ENCODE results near the gene DDO. TPM values are rescaled to one million over a fixed set of nuclear protein-coding genes. Genes with fewer than 3 reads are reported as not detected.
A peak's percentile ranks its signal among the peaks of the same experiment; 100 is the strongest.

The DDO gene
- total and polyA plus RNA-seq, 9 donors, result 0.45 to 2.5 (median 0.88) TPM; not detected in 3

DNA sequence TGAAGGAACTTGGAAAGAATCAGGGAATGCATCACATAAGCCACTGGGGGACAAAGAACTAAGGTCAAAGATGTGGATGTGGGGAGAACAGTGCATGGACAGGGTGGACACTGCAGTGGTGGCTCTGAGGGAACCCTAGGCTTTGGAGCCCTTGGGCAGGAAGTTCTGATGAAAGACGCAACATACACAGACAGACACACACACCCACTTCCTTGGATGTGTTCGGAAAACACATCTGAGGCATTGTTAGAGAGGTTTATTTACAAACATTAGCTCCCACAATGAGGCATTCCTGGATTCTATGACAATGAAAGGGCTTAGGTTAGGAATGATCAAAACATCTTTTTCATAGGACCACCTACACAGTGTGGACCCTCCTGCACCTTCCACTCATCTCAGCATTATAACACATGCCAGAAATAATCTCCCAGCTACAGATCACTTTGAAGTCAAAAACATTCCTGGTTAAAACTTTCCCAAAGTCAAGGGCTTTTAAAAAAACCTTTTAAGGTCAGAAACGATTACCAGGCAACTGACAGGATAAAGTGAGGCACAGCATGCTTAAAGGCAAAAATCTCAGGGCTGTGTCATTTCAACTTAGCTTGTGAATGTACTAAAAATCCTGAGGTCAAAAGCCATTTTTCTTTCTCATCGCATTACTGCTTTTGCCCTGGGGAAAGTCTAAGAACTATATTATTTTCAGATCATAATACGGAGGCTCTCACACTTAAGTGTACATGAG, 50.8 kb downstream of the DDO start:
- Histone ChIP-seq H3K27ac (no peak overlapping the region), H3K4me1 (ENCODE audit: insufficient read depth) (no peaks in the 10 kb centered on the region), H3K27me3 (no peaks in the 10 kb centered on the region), H3K4me3 (no peak overlapping the region), H3K9me3 (no peaks in the 10 kb centered on the region), H3K36me3 (no peaks in the 10 kb centered on the region)
- intact Hi-C loops (cut with DNase I), result no loop called here
- no peak for TF ChIP-seq EP300 (IDR thresholded peaks at IDR 0.05)
- WGBS, 3 donors, result 48 to 58% (median 54%) methylated on average over 5 of the region's 5 CpGs
- no peak for DNase-seq

DNA sequence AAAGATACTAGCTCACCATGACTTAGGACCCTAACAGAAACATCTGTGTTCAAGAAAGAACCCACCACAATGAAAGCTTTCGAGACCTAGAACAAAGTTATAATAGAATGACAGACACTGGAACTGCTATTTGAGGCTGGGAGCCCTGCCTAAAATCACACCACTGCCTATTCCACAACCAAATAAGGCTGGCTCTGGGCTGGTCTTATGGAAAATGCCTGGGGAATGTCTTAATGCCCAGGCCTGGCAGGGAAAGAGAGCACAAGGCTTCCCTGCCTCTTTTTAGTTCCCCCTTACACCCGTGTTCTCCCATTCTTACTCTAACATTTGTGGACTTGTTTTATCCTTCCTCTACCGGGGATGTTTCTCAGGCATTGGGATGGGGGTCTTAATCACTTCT, 51.6 kb downstream of the DDO start:
- no peak for DNase-seq
- H3K4me3 ChIP-seq, result no peak overlapping the region
- H3K4me1 ChIP-seq (ENCODE audit: insufficient read depth), result no peaks in the 10 kb centered on the region
- TF ChIP-seq, protein P1, sequence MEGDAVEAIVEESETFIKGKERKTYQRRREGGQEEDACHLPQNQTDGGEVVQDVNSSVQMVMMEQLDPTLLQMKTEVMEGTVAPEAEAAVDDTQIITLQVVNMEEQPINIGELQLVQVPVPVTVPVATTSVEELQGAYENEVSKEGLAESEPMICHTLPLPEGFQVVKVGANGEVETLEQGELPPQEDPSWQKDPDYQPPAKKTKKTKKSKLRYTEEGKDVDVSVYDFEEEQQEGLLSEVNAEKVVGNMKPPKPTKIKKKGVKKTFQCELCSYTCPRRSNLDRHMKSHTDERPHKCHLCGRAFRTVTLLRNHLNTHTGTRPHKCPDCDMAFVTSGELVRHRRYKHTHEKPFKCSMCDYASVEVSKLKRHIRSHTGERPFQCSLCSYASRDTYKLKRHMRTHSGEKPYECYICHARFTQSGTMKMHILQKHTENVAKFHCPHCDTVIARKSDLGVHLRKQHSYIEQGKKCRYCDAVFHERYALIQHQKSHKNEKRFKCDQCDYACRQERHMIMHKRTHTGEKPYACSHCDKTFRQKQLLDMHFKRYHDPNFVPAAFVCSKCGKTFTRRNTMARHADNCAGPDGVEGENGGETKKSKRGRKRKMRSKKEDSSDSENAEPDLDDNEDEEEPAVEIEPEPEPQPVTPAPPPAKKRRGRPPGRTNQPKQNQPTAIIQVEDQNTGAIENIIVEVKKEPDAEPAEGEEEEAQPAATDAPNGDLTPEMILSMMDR (IDR thresholded peaks at IDR 0.05), result no peak
- no peak for TF ChIP-seq POLR2A (IDR thresholded peaks at IDR 0.05)
- TF ChIP-seq EP300 (IDR thresholded peaks at IDR 0.05), result no peak
- no peak overlapping the region for H3K27ac ChIP-seq
- H3K36me3 ChIP-seq, result no peaks in the 10 kb centered on the region
- 53 to 90% (median 80%) methylated on average over 3 of the region's 3 CpGs for WGBS, 3 donors
- H3K27me3 ChIP-seq, result no peaks in the 10 kb centered on the region
- H3K9me3 ChIP-seq, result no peaks in the 10 kb centered on the region
- intact Hi-C loops (cut with DNase I), result no loop called here

DNA sequence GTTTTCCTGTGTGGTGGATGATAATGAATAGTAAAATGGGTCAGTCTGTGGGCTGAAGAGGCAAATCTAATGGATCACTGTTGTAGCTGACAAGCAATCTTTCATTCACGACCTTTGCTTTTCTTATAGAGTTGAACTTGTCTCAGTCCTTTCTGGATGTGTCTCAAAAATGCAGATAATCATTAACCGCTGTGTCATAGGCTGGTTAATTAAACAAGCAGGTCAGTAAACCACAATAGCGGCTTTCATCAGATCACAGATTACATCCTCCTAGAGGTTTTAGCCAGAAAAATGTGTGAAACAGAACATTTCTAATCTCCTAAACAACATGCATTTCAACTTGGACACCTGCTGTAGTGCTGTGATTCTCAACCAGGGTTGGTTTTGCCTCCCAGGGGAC, 54.7 kb downstream of the DDO start:
- Histone ChIP-seq H3K4me3 (no peak overlapping the region), H3K4me1 (ENCODE audit: insufficient read depth) (peaks cover 1% of the 10 kb centered on the region), H3K9me3 (no peaks in the 10 kb centered on the region), H3K36me3 (no peaks in the 10 kb centered on the region), H3K27me3 (no peaks in the 10 kb centered on the region), H3K27ac (no peak overlapping the region)
- TF ChIP-seq EP300 (IDR thresholded peaks at IDR 0.05), result no peak
- TF ChIP-seq POLR2A (IDR thresholded peaks at IDR 0.05), result no peak
- TF ChIP-seq, protein P1 (IDR thresholded peaks at IDR 0.05), result no peak
- DNase-seq, result no peak
- 85 to 91% (median 89%) methylated on average over 3 of the region's 3 CpGs for WGBS, 3 donors
- intact Hi-C loops (cut with DNase I), result no loop called here

DNA sequence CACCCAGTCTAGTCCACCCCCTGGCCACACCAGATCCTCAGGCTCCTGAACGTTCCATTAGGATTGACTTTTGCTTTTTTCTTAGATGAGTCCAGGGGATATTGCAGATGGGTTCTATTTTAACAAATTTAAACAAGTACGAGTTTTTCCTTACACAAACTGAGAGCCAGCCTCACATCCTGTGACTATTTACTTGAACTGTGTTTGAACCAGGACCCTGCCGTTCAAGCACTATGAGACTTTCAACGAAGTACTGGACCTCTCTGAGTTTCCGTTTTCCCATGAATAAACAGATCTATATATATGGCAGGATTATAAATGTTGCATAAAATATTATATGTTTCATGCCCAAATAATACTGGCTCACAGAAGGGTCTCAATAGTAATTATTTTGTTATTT, 55.8 kb downstream of the DDO start:
- Histone ChIP-seq H3K36me3 (no peaks in the 10 kb centered on the region), H3K27me3 (no peaks in the 10 kb centered on the region), H3K4me3 (no peak overlapping the region), H3K27ac (no peak overlapping the region), H3K9me3 (no peaks in the 10 kb centered on the region), H3K4me1 (ENCODE audit: insufficient read depth) (peaks cover 3% of the 10 kb centered on the region)
- WGBS, 3 donors, result 74 to 80% (median 79%) methylated on average over 5 of the region's 5 CpGs
- intact Hi-C loops (cut with DNase I), result loop anchor here in 1 of 4 donors (5.0 kb wide), 1 partner anchor 37 kb away; no protein-coding TSS in a partner anchor
- no peak for DNase-seq
- TF ChIP-seq POLR2A (IDR thresholded peaks at IDR 0.05) (no peak), EP300 (IDR thresholded peaks at IDR 0.05) (no peak)
- TF ChIP-seq, protein P1 (IDR thresholded peaks at IDR 0.05), result no peak

DNA sequence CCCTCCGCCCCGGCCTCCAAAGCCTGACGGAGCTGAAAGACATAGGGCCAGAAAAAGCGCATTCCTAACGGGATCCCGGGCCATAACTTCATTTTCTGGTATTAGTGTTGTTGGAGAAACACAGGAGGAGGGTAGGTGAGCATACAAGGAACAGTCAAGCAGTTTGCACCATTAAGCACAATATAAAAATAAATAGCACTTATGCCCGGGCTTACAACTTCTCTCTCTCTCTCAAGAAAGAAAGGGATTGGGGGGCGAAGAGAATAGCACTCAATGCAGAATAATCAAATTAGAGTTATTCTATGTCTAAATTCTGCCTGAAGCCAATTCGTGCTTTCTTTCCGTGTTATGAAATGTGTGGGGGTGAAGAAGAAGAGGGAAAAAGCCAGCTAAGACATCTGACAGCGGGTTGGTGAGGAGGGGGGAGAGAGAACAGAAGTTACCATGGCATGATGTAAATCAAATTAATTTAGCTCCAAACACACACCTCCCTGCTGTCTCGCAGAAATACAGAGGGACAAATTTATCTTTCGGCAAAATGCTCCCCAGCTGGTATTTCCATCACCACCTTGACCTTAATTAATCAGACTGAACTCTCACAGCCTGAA, 56.7 kb downstream of the DDO start:
- H3K27ac ChIP-seq, result peak overlapping the region; percentile 69 to 93
- no peaks in the 10 kb centered on the region for H3K36me3 ChIP-seq
- TF ChIP-seq POLR2A (IDR thresholded peaks at IDR 0.05), result no peak
- no peak for TF ChIP-seq EP300 (IDR thresholded peaks at IDR 0.05)
- TF ChIP-seq, protein P1 (IDR thresholded peaks at IDR 0.05), result no peak
- no peaks in the 10 kb centered on the region for H3K27me3 ChIP-seq
- WGBS, 3 donors, result 27 to 33% (median 32%) methylated on average over 13 of the region's 13 CpGs
- H3K9me3 ChIP-seq, result no peaks in the 10 kb centered on the region
- no peak for DNase-seq
- H3K4me1 ChIP-seq (ENCODE audit: insufficient read depth), result peaks cover 3% of the 10 kb centered on the region
- H3K4me3 ChIP-seq, result peak overlapping the region; percentile 72
- intact Hi-C loops (cut with DNase I), result loop anchor here in 1 of 4 donors (5.0 kb wide), 1 partner anchor 36 kb away; no protein-coding TSS in a partner anchor

Measured in ovary (tissue), 9 donors.